Right atrium auricular region (tissue), 2 donors: ENCODE measurements around the gene GAS2L2. TPM values are rescaled to one million over a fixed set of nuclear protein-coding genes. Genes with fewer than 3 reads are reported as not detected.
A peak's percentile ranks its signal among the peaks of the same experiment; 100 is the strongest.

Experiments used
- DNase-seq: peaks from one replicate; pipeline ENCODE4 v3.0.0-alpha.2; 2019; ENCODE audit warnings: low spot score
- H3K27ac ChIP-seq, 2 donors: fragments of 200-600 bp; sonication (generic); 1 replicate in 1 of 2; 2 replicates in 1 of 2; pipeline ENCODE4 v1.5.1; 2016 to 2019
- H3K27me3 ChIP-seq, 2 donors: fragments of 200-600 bp; sonication (generic); one replicate each; pipeline versions ENCODE4 v1.5.1 to v1.6.0; 2017 to 2019
- H3K36me3 ChIP-seq: fragments of 200-600 bp; sonication (generic); one replicate; pipeline ENCODE4 v1.5.1; 2016
- H3K4me1 ChIP-seq, 2 donors: fragments of 200-600 bp; sonication (generic); one replicate each; pipeline versions ENCODE4 v1.5.1 to v1.6.0; 2017 to 2019
- H3K4me3 ChIP-seq, 2 donors: fragments of 200-600 bp; sonication (generic); 1 replicate in 1 of 2; 2 replicates in 1 of 2; pipeline ENCODE4 v1.5.1; 2017 to 2019; ENCODE audit warnings: mild to moderate bottlenecking in 1 of 2, moderate library complexity in 1 of 2
- H3K9me3 ChIP-seq, 2 donors: fragments of 200-600 bp; sonication (generic); one replicate each; pipeline ENCODE4 v1.5.1; 2019
- CTCF ChIP-seq, 2 donors: fragments of 200-600 bp; sonication (generic); IDR thresholded peaks; one replicate each; pipeline ENCODE4 v1.5.1; 2019; ENCODE audit warnings: antibody characterized with exemption in 2 of 2
- total RNA-seq, 2 donors: library from RNA; depleted of rRNA; stranded (reverse); fragments of >200 nt; gene quantifications; one replicate each; pipeline ENCODE4 v1.1.0, GENCODE V29; 2016

GAS2L2 gene
- total RNA-seq = not detected

GRCh38 chr17:35752945-35753764 lies at the start of gene GAS2L2:
Gene GAS2L2 (minus strand): TSS chr17:35753239. CDS start chr17:35752850, 389 bp downstream.
- no peak for DNase-seq
- Histone ChIP-seq H3K4me3 (no peak within 1 kb of the TSS), H3K36me3 (no peaks in the 10 kb centered on the region), H3K4me1 (peaks cover 0 to 25% of the 10 kb centered on the region in 2 donors), H3K9me3 (no peaks in the 10 kb centered on the region), H3K27me3 (no peaks in the 10 kb centered on the region), H3K27ac (no peak within 1 kb of the TSS)
- no peak for TF ChIP-seq CTCF (IDR thresholded peaks at IDR 0.05)

- H3K9me3 ChIP-seq = no peaks in the 10 kb centered on the region
- no peak overlapping the region for H3K4me3 ChIP-seq
- H3K27me3 ChIP-seq = no peaks in the 10 kb centered on the region
- no peak overlapping the region for H3K27ac ChIP-seq
- H3K36me3 ChIP-seq = no peaks in the 10 kb centered on the region
- H3K4me1 ChIP-seq = peaks cover 0 to 31% of the 10 kb centered on the region in 2 donors
- TF ChIP-seq CTCF (IDR thresholded peaks at IDR 0.05) = no peak
- DNase-seq = peak; percentile 87
Measured at GRCh38 chr17:35801583-35802224, 48.7 kb upstream of the GAS2L2 start.

- no peak overlapping the region for H3K4me3 ChIP-seq
- TF ChIP-seq CTCF (IDR thresholded peaks at IDR 0.05) = no peak
- peaks cover 0 to 42% of the 10 kb centered on the region in 2 donors for H3K4me1 ChIP-seq
- H3K36me3 ChIP-seq = no peaks in the 10 kb centered on the region
- peak overlapping the region in 1 of 2 donors; percentile 30 for H3K27ac ChIP-seq
- no peaks in the 10 kb centered on the region for H3K9me3 ChIP-seq
- no peak for DNase-seq
- no peaks in the 10 kb centered on the region for H3K27me3 ChIP-seq
Measured at GRCh38 chr17:35799942-35800341, 46.9 kb upstream of the GAS2L2 start.

DNA sequence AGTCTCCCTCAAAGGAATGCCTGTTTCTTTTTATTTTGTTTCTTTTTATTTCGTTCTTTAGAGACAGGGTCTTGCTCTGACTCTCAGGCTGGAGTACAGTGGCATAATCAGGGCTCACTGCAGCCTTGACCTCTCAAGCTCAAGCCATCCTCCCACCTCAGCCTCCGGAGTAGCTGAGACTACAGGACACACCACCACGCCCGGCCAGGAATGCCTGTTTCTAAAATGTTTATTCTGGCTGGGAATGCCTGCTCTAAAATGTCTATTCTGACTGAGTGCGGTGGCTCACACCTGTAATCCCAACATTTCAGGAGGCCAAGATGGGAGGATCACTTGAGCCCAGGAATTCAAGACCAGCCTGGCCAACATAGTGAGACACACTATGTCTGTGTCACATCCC lies 44.9 kb upstream of the GAS2L2 start:
- Histone ChIP-seq H3K4me1 (peaks cover 0 to 53% of the 10 kb centered on the region in 2 donors), H3K4me3 (no peak overlapping the region), H3K36me3 (no peaks in the 10 kb centered on the region), H3K27me3 (no peaks in the 10 kb centered on the region), H3K9me3 (no peaks in the 10 kb centered on the region), H3K27ac (no peak overlapping the region)
- TF ChIP-seq CTCF (IDR thresholded peaks at IDR 0.05) = no peak
- no peak for DNase-seq

GRCh38 chr17:35797370-35797769 lies 44.3 kb upstream of the GAS2L2 start:
- no peak overlapping the region for H3K27ac ChIP-seq
- no peak for TF ChIP-seq CTCF (IDR thresholded peaks at IDR 0.05)
- peaks cover 0 to 53% of the 10 kb centered on the region in 2 donors for H3K4me1 ChIP-seq
- DNase-seq = no peak
- no peaks in the 10 kb centered on the region for H3K27me3 ChIP-seq
- H3K9me3 ChIP-seq = no peaks in the 10 kb centered on the region
- H3K36me3 ChIP-seq = no peaks in the 10 kb centered on the region
- H3K4me3 ChIP-seq = no peak overlapping the region
